Measurements from ENCODE around the gene KHSRP. TPM values are rescaled to one million over a fixed set of nuclear protein-coding genes. Genes with fewer than 3 reads are reported as not detected.

KHSRP gene
- total and polyA plus RNA-seq, 11 donors: 53.9 to 122 (median 89.3) TPM

DNA sequence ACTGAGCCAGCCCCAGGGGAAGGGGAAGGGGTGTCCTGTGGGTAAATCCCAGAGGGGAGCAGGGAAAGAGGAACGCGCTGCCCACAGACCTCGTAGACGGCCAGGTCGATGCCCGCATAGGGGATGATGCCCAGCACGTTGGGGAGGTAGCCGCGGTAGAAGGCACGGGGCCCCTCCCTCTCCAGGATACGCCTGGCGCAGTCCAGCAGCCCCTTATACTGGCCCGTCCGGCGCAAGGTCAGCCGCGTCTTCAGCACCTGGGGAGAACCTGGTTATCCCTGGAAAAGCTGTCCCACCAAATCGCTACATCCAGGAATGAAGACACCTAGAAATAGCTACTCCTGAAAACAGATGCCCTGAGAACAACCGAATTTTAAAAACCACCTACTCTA, 27.6 kb upstream of the KHSRP start:
- 94 to 96% (median 95%) methylated on average over 16 to 19 of the region's 19 CpGs for WGBS, 4 donors
- Histone ChIP-seq H3K27ac (no peak overlapping the region), H3K27me3 (no peaks in the 10 kb centered on the region), H3K9me3 (peaks cover 0 to 21% (median 9%) of the 10 kb centered on the region in 12 donors), H3K4me1 (no peaks in the 10 kb centered on the region), H3K36me3 (peaks cover 3 to 51% (median 36%) of the 10 kb centered on the region in 9 donors), H3K4me3 (no peak overlapping the region)
- DNase-seq: no peak
- intact Hi-C loops (cut with DNase I): no loop called here
- TF ChIP-seq, protein P1, sequence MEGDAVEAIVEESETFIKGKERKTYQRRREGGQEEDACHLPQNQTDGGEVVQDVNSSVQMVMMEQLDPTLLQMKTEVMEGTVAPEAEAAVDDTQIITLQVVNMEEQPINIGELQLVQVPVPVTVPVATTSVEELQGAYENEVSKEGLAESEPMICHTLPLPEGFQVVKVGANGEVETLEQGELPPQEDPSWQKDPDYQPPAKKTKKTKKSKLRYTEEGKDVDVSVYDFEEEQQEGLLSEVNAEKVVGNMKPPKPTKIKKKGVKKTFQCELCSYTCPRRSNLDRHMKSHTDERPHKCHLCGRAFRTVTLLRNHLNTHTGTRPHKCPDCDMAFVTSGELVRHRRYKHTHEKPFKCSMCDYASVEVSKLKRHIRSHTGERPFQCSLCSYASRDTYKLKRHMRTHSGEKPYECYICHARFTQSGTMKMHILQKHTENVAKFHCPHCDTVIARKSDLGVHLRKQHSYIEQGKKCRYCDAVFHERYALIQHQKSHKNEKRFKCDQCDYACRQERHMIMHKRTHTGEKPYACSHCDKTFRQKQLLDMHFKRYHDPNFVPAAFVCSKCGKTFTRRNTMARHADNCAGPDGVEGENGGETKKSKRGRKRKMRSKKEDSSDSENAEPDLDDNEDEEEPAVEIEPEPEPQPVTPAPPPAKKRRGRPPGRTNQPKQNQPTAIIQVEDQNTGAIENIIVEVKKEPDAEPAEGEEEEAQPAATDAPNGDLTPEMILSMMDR (IDR thresholded peaks at IDR 0.05): no peak
- no peak for TF ChIP-seq POLR2A (IDR thresholded peaks at IDR 0.05)
- no peak for ATAC-seq

DNA sequence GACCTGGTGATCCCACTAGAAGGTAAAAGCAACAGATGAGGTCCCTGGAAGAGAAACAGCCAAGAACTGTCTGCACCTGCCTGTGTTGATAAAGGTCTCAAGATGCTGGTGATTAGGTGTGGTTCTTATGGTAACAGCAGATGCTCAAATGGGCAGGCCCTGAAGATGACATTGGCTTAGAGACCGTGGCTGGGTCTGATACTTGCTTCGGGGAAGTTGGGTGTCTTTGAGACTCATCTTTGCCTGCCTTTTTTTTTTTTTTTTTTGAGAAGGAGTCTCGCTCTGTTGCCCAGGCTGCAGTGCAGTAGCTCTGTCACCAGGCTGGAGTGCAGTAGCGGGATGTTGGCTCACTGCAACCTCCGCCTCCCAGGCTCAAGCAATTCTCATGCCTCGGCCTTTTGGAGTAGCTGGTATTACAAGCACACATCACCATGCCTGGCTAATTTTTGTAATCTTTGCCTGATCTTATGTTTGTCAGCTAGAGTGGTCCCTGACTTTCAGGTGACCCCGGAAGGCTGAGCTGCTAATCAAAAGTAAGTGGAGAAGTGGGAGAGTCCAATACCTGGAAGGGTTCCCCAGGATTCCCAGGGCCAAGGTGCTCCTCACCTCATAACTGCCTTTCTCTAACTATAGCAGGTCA, 27.1 kb upstream of the KHSRP start:
- H3K36me3 ChIP-seq: peaks cover 3 to 57% (median 36%) of the 10 kb centered on the region in 9 donors
- 91 to 96% (median 95%) methylated on average over 7 of the region's 7 CpGs for WGBS, 4 donors
- DNase-seq (no peak), ATAC-seq (no peak)
- TF ChIP-seq, protein P1 (IDR thresholded peaks at IDR 0.05): no peak
- TF ChIP-seq POLR2A (IDR thresholded peaks at IDR 0.05): no peak
- peaks cover 0 to 24% (median 9%) of the 10 kb centered on the region in 12 donors for H3K9me3 ChIP-seq
- no peak overlapping the region for H3K4me3 ChIP-seq
- intact Hi-C loops (cut with DNase I): no loop called here
- H3K27ac ChIP-seq: no peak overlapping the region
- H3K27me3 ChIP-seq: no peaks in the 10 kb centered on the region
- H3K4me1 ChIP-seq: no peaks in the 10 kb centered on the region

DNA sequence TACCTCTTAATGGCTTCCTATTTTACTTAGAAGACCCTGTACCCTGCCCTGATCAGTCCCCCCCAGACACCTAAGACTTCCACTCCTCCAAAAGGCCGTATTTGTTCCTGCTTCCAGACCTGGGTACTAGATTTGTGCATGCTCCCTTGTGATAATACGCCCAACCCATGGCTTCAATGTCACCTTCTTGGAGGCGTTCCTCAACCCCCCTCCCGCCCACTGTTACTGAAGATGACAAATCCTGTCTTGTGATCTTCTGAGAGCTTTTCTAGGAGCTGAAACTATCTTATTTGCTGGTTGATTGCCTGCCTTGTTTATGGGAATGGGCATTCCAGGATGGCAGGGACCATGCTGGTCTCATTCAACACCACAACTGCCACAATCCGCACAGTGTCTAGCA, 25.6 kb upstream of the KHSRP start:
- Histone ChIP-seq H3K9me3 (peaks cover 0 to 37% (median 10%) of the 10 kb centered on the region in 12 donors), H3K27me3 (no peaks in the 10 kb centered on the region), H3K27ac (no peak overlapping the region), H3K36me3 (peaks cover 3 to 68% (median 36%) of the 10 kb centered on the region in 9 donors), H3K4me3 (no peak overlapping the region), H3K4me1 (no peaks in the 10 kb centered on the region)
- WGBS, 4 donors: 95 to 96% (median 96%) methylated on average over 5 of the region's 5 CpGs
- intact Hi-C loops (cut with DNase I): no loop called here
- TF ChIP-seq POLR2A (IDR thresholded peaks at IDR 0.05): no peak
- TF ChIP-seq, protein P1 (IDR thresholded peaks at IDR 0.05): no peak
- DNase-seq (no peak), ATAC-seq (no peak)

DNA sequence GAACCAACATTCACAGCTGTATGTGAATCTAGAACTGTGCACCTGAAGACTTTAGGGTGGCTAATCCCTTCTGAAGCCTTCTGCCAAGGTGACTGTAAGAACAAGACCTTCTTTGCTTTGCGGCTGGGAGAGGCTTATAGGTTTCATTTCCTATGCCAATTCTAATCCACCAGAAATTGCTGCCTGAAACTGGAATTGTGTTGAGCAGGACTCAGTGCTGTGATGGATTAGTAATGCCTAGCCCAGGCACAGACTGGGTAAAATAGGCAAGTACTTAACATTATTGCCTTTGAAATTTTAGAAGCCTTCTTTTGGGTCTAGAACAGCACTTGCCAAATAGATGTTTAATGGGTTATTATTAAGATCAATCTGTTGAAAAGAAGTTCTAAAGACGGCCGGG, 23.4 kb upstream of the KHSRP start:
- no peak overlapping the region for H3K4me3 ChIP-seq
- DNase-seq (no peak), ATAC-seq (no peak)
- no peak for TF ChIP-seq POLR2A (IDR thresholded peaks at IDR 0.05)
- TF ChIP-seq, protein P1 (IDR thresholded peaks at IDR 0.05): no peak
- H3K9me3 ChIP-seq: peaks cover 0 to 18% (median 0%) of the 10 kb centered on the region in 12 donors
- no peaks in the 10 kb centered on the region for H3K4me1 ChIP-seq
- WGBS, 4 donors: 89 to 96% (median 92%) methylated on average over 3 of the region's 3 CpGs
- H3K27ac ChIP-seq: no peak overlapping the region
- intact Hi-C loops (cut with DNase I): no loop called here
- peaks cover 0 to 51% (median 15%) of the 10 kb centered on the region in 9 donors for H3K36me3 ChIP-seq
- H3K27me3 ChIP-seq: no peaks in the 10 kb centered on the region
